ENCODE results near the gene PTPRT.

Gene PTPRT

GRCh38 chr20:42346189-42347170, 843.2 kb downstream of the PTPRT start:
- no peak for TF ChIP-seq CTCF (IDR thresholded peaks at IDR 0.05)
- Mint-ChIP-seq H3K36me3 (ENCODE audit: low read depth) (no peaks in the 10 kb centered on the region), H3K27me3 (ENCODE audit: low read depth, poor library complexity) (peaks cover 17% of the 10 kb centered on the region), H3K4me3 (no peak overlapping the region), H3K4me1 (peaks cover 9% of the 10 kb centered on the region), H3K27ac (no peak overlapping the region), H3K9me3 (no peaks in the 10 kb centered on the region)
- DNase-seq: no peak

GRCh38 chr20:42341654-42342053, 848.1 kb downstream of the PTPRT start:
- Mint-ChIP-seq H3K9me3 (no peaks in the 10 kb centered on the region), H3K4me3 (no peak overlapping the region), H3K4me1 (peaks cover 9% of the 10 kb centered on the region), H3K36me3 (ENCODE audit: low read depth) (no peaks in the 10 kb centered on the region), H3K27me3 (ENCODE audit: low read depth, poor library complexity) (peaks cover 10% of the 10 kb centered on the region), H3K27ac (no peak overlapping the region)
- TF ChIP-seq CTCF (IDR thresholded peaks at IDR 0.05): no peak
- DNase-seq: no peak

- DNase-seq: no peak
- H3K4me3 Mint-ChIP-seq: no peak overlapping the region
- H3K36me3 Mint-ChIP-seq (ENCODE audit: low read depth): no peaks in the 10 kb centered on the region
- no peaks in the 10 kb centered on the region for H3K9me3 Mint-ChIP-seq
- no peak overlapping the region for H3K27ac Mint-ChIP-seq
- TF ChIP-seq CTCF (IDR thresholded peaks at IDR 0.05): no peak
- H3K27me3 Mint-ChIP-seq (ENCODE audit: low read depth, poor library complexity): peaks cover 5% of the 10 kb centered on the region
- no peaks in the 10 kb centered on the region for H3K4me1 Mint-ChIP-seq
Observed at GRCh38 chr20:42340368-42340767, 849.3 kb downstream of the PTPRT start.

- Mint-ChIP-seq H3K27me3 (ENCODE audit: low read depth, poor library complexity) (peaks cover 5% of the 10 kb centered on the region), H3K9me3 (no peaks in the 10 kb centered on the region), H3K4me3 (no peak overlapping the region), H3K36me3 (ENCODE audit: low read depth) (no peaks in the 10 kb centered on the region), H3K4me1 (no peaks in the 10 kb centered on the region), H3K27ac (no peak overlapping the region)
- no peak for DNase-seq
- TF ChIP-seq CTCF (IDR thresholded peaks at IDR 0.05): no peak
Observed at GRCh38 chr20:42338294-42339201, 851.2 kb downstream of the PTPRT start.

- no peaks in the 10 kb centered on the region for H3K9me3 Mint-ChIP-seq
- no peak overlapping the region for H3K4me3 Mint-ChIP-seq
- H3K36me3 Mint-ChIP-seq (ENCODE audit: low read depth): no peaks in the 10 kb centered on the region
- TF ChIP-seq CTCF (IDR thresholded peaks at IDR 0.05): no peak
- H3K27ac Mint-ChIP-seq: no peak overlapping the region
- H3K27me3 Mint-ChIP-seq (ENCODE audit: low read depth, poor library complexity): no peaks in the 10 kb centered on the region
- H3K4me1 Mint-ChIP-seq: no peaks in the 10 kb centered on the region
- no peak for DNase-seq
Observed at GRCh38 chr20:42336576-42336975, 853.1 kb downstream of the PTPRT start.

Data from nephron progenitor cell (in vitro differentiated cells).